Breast epithelium (tissue), 4 donors: ENCODE results near the gene ANLN. TPM values are rescaled to one million over a fixed set of nuclear protein-coding genes. Genes with fewer than 3 reads are reported as not detected.
"Not testable (repeated sequence)": the region's sequence is repeated elsewhere in the genome, so short reads cannot be mapped to it uniquely, and the experiment has no call there.

Experiments used
- DNase-seq, 2 donors: peaks; one replicate each; pipeline ENCODE4 v3.0.0-alpha.2; 2019; ENCODE audit warnings: low spot score in 2 of 2
- H3K27ac ChIP-seq, 2 donors: fragments of 200-600 bp; sonication (generic) in 1 of 2; one replicate each; pipeline ENCODE4 v1.5.1; 2016 to 2019; ENCODE audit warnings: mild to moderate bottlenecking in 1 of 2
- H3K27me3 ChIP-seq, 2 donors: fragments of 200-600 bp; sonication (generic) in 1 of 2; one replicate each; pipeline versions ENCODE4 v1.5.1 to v1.6.0; 2017 to 2019; ENCODE audit warnings: control low read depth in 1 of 2, mild to moderate bottlenecking in 1 of 2
- H3K36me3 ChIP-seq: fragments of 200-600 bp; one replicate; pipeline ENCODE4 v1.5.1; 2019
- H3K4me1 ChIP-seq, 2 donors: fragments of 200-600 bp; sonication (generic); one replicate each; pipeline ENCODE4 v1.5.1; 2016 to 2019; ENCODE audit warnings: control low read depth in 1 of 2
- H3K4me3 ChIP-seq, 3 donors: fragments of 200-600 bp; sonication (generic); 1 replicate in 2 of 3; 2 replicates in 1 of 3; pipeline ENCODE4 v1.5.1; 2016 to 2019; ENCODE audit warnings: mild to moderate bottlenecking in 3 of 3, moderate library complexity in 2 of 3
- H3K9me3 ChIP-seq, 2 donors: fragments of 200-600 bp; sonication (generic) in 1 of 2; one replicate each; pipeline ENCODE4 v1.5.1; 2016 to 2019; ENCODE audit warnings: control low read depth in 1 of 2
- CTCF ChIP-seq, 3 donors: fragments of 450-650 bp; IDR thresholded peaks; one replicate each; pipeline ENCODE4 v1.5.1; 2016 to 2017; ENCODE audit warnings: antibody characterized with exemption in 3 of 3, mild to moderate bottlenecking in 3 of 3, moderate library complexity in 3 of 3
- POLR2A ChIP-seq: fragments of 450-650 bp; IDR thresholded peaks from one replicate; pipeline ENCODE4 v1.6.1; 2016; ENCODE audit warnings: antibody characterized with exemption, mild to moderate bottlenecking, moderate library complexity
- POLR2AphosphoS5 ChIP-seq, 3 donors: sonication (generic); formaldehyde crosslinking; IDR thresholded peaks; one replicate each; pipeline ENCODE4 v1.6.1; 2017; ENCODE audit warnings: antibody characterized with exemption in 3 of 3
- intact Hi-C: fragments of 100-400 bp; cut with DNase I; formaldehyde crosslinking; loops from one replicate; pipeline ENCODE4 v1.15.1; 2023; ENCODE audit warnings: low total_unique reads
- total RNA-seq, 3 donors: library from RNA; depleted of rRNA; stranded (reverse); fragments of >200 nt; gene quantifications; one replicate each; pipeline ENCODE4 v1.1.0, GENCODE V29; 2016

ANLN gene
- total RNA-seq, 3 donors from 2014 or later: 2.3 to 5.4 (median 5.0) TPM

- Histone ChIP-seq H3K36me3 (no peaks in the 10 kb centered on the region), H3K4me1 (no peaks in the 10 kb centered on the region), H3K9me3 (no peaks in the 10 kb centered on the region), H3K27me3 (no peaks in the 10 kb centered on the region), H3K4me3 (no peak overlapping the region), H3K27ac (no peak overlapping the region)
- no peak for TF ChIP-seq POLR2AphosphoS5 (IDR thresholded peaks at IDR 0.05)
- TF ChIP-seq CTCF (IDR thresholded peaks at IDR 0.05): no peak
- TF ChIP-seq POLR2A: no peak
- no peak for DNase-seq
- intact Hi-C loops: no loop called here
Measured at GRCh38 chr7:36379831-36380504, 9.7 kb upstream of the ANLN start.

GRCh38 chr7:36381056-36381455 is 8.6 kb upstream of the ANLN start:
- no peaks in the 10 kb centered on the region for H3K9me3 ChIP-seq
- no peak for TF ChIP-seq POLR2A
- TF ChIP-seq CTCF (IDR thresholded peaks at IDR 0.05): no peak
- TF ChIP-seq POLR2AphosphoS5 (IDR thresholded peaks at IDR 0.05): no peak

GRCh38 chr7:36383284-36383683 is 6.4 kb upstream of the ANLN start:
- H3K27me3 ChIP-seq, intact Hi-C loops, H3K27ac ChIP-seq: not testable (repeated sequence)

More at GRCh38 chr7:36381056-36381455, 8.6 kb upstream of the ANLN start:
- no peak overlapping the region for H3K4me3 ChIP-seq
- intact Hi-C loops: no loop called here
- H3K27ac ChIP-seq: no peak overlapping the region
- no peaks in the 10 kb centered on the region for H3K36me3 ChIP-seq
- no peaks in the 10 kb centered on the region for H3K4me1 ChIP-seq
- no peaks in the 10 kb centered on the region for H3K27me3 ChIP-seq
- DNase-seq: no peak

GRCh38 chr7:36385646-36386045 is 4.0 kb upstream of the ANLN start:
- H3K36me3 ChIP-seq, intact Hi-C loops, H3K4me1 ChIP-seq, H3K4me3 ChIP-seq, H3K9me3 ChIP-seq, DNase-seq, H3K27me3 ChIP-seq, H3K27ac ChIP-seq: not testable (repeated sequence)

More at GRCh38 chr7:36383284-36383683, 6.4 kb upstream of the ANLN start:
- not testable (repeated sequence) for H3K9me3 ChIP-seq, H3K4me3 ChIP-seq, H3K4me1 ChIP-seq, DNase-seq, H3K36me3 ChIP-seq

- Histone ChIP-seq H3K27me3 (no peaks in the 10 kb centered on the region), H3K27ac (peak overlapping the region; percentile 57 to 89), H3K4me1 (no peaks in the 10 kb centered on the region), H3K4me3 (no peak overlapping the region), H3K36me3 (no peaks in the 10 kb centered on the region), H3K9me3 (no peaks in the 10 kb centered on the region)
- DNase-seq: no peak
- intact Hi-C loops: no loop called here
- TF ChIP-seq POLR2A: no peak
Measured at GRCh38 chr7:36387435-36388231, 2.0 kb upstream of the ANLN start.

- H3K27ac ChIP-seq: peak overlapping the region; percentile 76 to 89
- DNase-seq: no peak
- no peaks in the 10 kb centered on the region for H3K27me3 ChIP-seq
- intact Hi-C loops: no loop called here
- no peaks in the 10 kb centered on the region for H3K36me3 ChIP-seq
- H3K9me3 ChIP-seq: no peaks in the 10 kb centered on the region
- no peak overlapping the region for H3K4me3 ChIP-seq
- TF ChIP-seq CTCF (IDR thresholded peaks at IDR 0.05) (no peak), POLR2A (no peak), POLR2AphosphoS5 (IDR thresholded peaks at IDR 0.05) (no peak)
- no peaks in the 10 kb centered on the region for H3K4me1 ChIP-seq
Measured at GRCh38 chr7:36388423-36388822, 1.2 kb upstream of the ANLN start.
